WTC11 (cell line): ENCODE data around the gene YDJC. TPM values are rescaled to one million over a fixed set of nuclear protein-coding genes. Genes with fewer than 3 reads are reported as not detected.

Source experiments
- ATF1 ChIP-seq: sonication (generic); formaldehyde crosslinking; IDR thresholded peaks from 2 replicates; pipeline ENCODE4 v1.8.1; 2023; ENCODE audit warnings: mild to moderate bottlenecking, moderate library complexity, missing genetic modification reagents
- ERG ChIP-seq: fragments of 250-450 bp; sonication (Bioruptor Pico); IDR thresholded peaks from 2 replicates; pipeline ENCODE4 v1.8.0; 2021; ENCODE audit warnings: mild to moderate bottlenecking
- ESRRA ChIP-seq: sonication (generic); formaldehyde crosslinking; IDR thresholded peaks from 2 replicates; pipeline ENCODE4 v1.8.1; 2022; ENCODE audit warnings: mild to moderate bottlenecking, missing genetic modification reagents, borderline replicate concordance
- FOXK1 ChIP-seq: sonication (generic); formaldehyde crosslinking; IDR thresholded peaks from 2 replicates; pipeline ENCODE4 v1.8.0; 2022; ENCODE audit warnings: mild to moderate bottlenecking, moderate library complexity, missing genetic modification reagents
- GRHL2 ChIP-seq: fragments of 250-450 bp; sonication (Bioruptor Pico); IDR thresholded peaks from 2 replicates; pipeline ENCODE4 v1.8.0; 2022; ENCODE audit warnings: mild to moderate bottlenecking, moderate library complexity; ENCODE audit not compliant: insufficient replicate concordance, severe bottlenecking
- HMGA2 ChIP-seq: fragments of 250-450 bp; sonication (Bioruptor Pico); IDR thresholded peaks from 2 replicates; pipeline ENCODE4 v1.4.0; 2021; ENCODE audit warnings: mild to moderate bottlenecking, moderate library complexity
- MXD4 ChIP-seq: fragments of 250-450 bp; sonication (Bioruptor Pico); IDR thresholded peaks from 2 replicates; pipeline ENCODE4 v1.8.0; 2021; ENCODE audit warnings: mild to moderate bottlenecking, moderate library complexity, borderline replicate concordance
- NR1H2 ChIP-seq: sonication (generic); formaldehyde crosslinking; IDR thresholded peaks from 2 replicates; pipeline ENCODE4 v1.9.0; 2021; ENCODE audit warnings: mild to moderate bottlenecking, moderate library complexity, missing genetic modification reagents
- NR2C2 ChIP-seq: sonication (generic); formaldehyde crosslinking; IDR thresholded peaks from 2 replicates; pipeline ENCODE4 v1.8.0; 2022; ENCODE audit warnings: mild to moderate bottlenecking, missing genetic modification reagents
- OVOL2 ChIP-seq: fragments of 250-450 bp; sonication (Bioruptor Pico); IDR thresholded peaks from 2 replicates; pipeline ENCODE4 v1.9.0; 2021; ENCODE audit warnings: mild to moderate bottlenecking, borderline replicate concordance
- PREB ChIP-seq: sonication (generic); formaldehyde crosslinking; IDR thresholded peaks from 2 replicates; pipeline ENCODE4 v1.8.1; 2022; ENCODE audit warnings: mild to moderate bottlenecking, missing genetic modification reagents, moderate library complexity, borderline replicate concordance
- PRRX2 ChIP-seq: fragments of 250-450 bp; sonication (Bioruptor Pico); IDR thresholded peaks from 2 replicates; pipeline ENCODE4 v1.8.0; 2021; ENCODE audit warnings: mild to moderate bottlenecking
- SOX15 ChIP-seq: fragments of 250-450 bp; sonication (Bioruptor Pico); IDR thresholded peaks from 2 replicates; pipeline ENCODE4 v1.9.0; 2021; ENCODE audit warnings: mild to moderate bottlenecking
- TEAD1 ChIP-seq: sonication (generic); formaldehyde crosslinking; IDR thresholded peaks from 2 replicates; pipeline ENCODE4 v1.8.0; 2022; ENCODE audit warnings: mild to moderate bottlenecking, missing genetic modification reagents
- TP53 ChIP-seq: sonication (generic); formaldehyde crosslinking; IDR thresholded peaks from 2 replicates; pipeline ENCODE4 v1.8.1; 2023; ENCODE audit warnings: mild to moderate bottlenecking, missing genetic modification reagents
- ZBTB21 ChIP-seq: sonication (generic); formaldehyde crosslinking; IDR thresholded peaks from 2 replicates; pipeline ENCODE4 v1.8.1; 2023; ENCODE audit warnings: mild to moderate bottlenecking, missing genetic modification reagents, borderline replicate concordance
- ZMAT4 ChIP-seq: fragments of 250-450 bp; sonication (Bioruptor Pico); IDR thresholded peaks from 2 replicates; pipeline ENCODE4 v1.9.0; 2021; ENCODE audit warnings: mild to moderate bottlenecking
- ZNF317 ChIP-seq: sonication (generic); formaldehyde crosslinking; IDR thresholded peaks from 2 replicates; pipeline ENCODE4 v1.8.1; 2023; ENCODE audit warnings: low read depth, mild to moderate bottlenecking, moderate library complexity, missing genetic modification reagents, borderline replicate concordance
- ZNF416 ChIP-seq: fragments of 250-450 bp; sonication (Bioruptor Pico); IDR thresholded peaks from 2 replicates; pipeline ENCODE4 v1.9.0; 2021; ENCODE audit warnings: mild to moderate bottlenecking, inconsistent platforms
- total RNA-seq: library from RNA; stranded (reverse); gene quantifications from 3 replicates; pipeline ENCODE4 v1.2.3, GENCODE V29; 2021
- TF ChIP-seq, protein P1 (sequence below): fragments of 250-450 bp; sonication (Bioruptor Pico); IDR thresholded peaks from 2 replicates; pipeline ENCODE4 v1.9.0; 2021; ENCODE audit warnings: mild to moderate bottlenecking, borderline replicate concordance
- TF ChIP-seq, protein P2 (sequence below): sonication (generic); formaldehyde crosslinking; IDR thresholded peaks from 2 replicates; pipeline ENCODE4 v1.8.1; 2022; ENCODE audit warnings: mild to moderate bottlenecking, moderate library complexity, missing genetic modification reagents
- TF ChIP-seq, protein P3 (sequence below): fragments of 250-450 bp; sonication (Bioruptor Pico); IDR thresholded peaks from 2 replicates; pipeline ENCODE4 v1.9.0; 2021; ENCODE audit warnings: moderate library complexity, mild to moderate bottlenecking, inconsistent platforms, borderline replicate concordance

YDJC gene
- total RNA-seq, 1 experiment from 2014 or later, result 39.8 TPM

DNA sequence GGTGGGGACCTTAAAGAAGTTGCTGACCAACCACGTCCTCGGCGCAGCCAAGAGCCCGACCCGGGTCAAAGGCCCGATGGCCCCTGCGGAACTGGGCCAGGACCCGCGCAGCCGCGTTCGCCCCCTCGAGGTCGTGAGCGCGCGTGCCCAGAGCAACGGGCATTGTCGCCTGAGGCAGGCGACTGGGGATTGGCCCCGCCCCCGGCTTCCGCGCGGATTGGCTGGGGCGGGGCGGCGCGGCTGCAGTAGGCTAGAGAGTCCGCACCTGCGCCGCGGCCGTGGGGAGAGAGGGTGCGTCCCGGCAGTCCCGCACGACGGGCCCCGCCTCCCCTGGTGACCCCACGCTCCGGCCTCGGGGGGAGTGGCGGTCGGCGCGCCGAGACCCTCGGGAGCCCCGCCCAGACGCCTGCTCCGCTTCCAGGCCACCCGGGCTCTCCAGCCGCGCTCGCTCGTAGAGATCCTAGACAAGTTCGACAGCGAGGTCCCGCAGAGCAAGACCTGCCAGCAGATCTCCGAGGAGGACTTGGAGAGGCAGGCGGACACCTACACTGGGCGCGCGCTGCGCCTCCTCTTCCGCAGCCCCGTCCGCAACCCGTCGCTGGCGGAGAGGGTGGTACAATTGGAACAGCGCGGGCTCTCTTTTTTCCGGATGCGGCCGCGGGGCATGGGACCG is 27.7 kb upstream of the YDJC start (continued):
- TF ChIP-seq SOX15 (CRISPR knock-in tag) (no peak), PRRX2 (CRISPR knock-in tag) (peak; percentile 79), TEAD1 (CRISPR knock-in tag) (no peak), OVOL2 (no peak), ZNF317 (CRISPR knock-in tag) (peak; percentile 47; the same call in 1 of the 2 replicates), NR1H2 (no peak), TP53 (CRISPR knock-in tag) (no peak), NR2C2 (no peak), HMGA2 (no peak), GRHL2 (no peak), ATF1 (CRISPR knock-in tag) (no peak; the same call in 1 of the 2 replicates), ZNF416 (CRISPR knock-in tag) (peak; percentile 95), ZMAT4 (CRISPR knock-in tag) (no peak; the same call in 1 of the 2 replicates), PREB (no peak), FOXK1 (CRISPR knock-in tag) (peak; percentile 76), ZBTB21 (CRISPR knock-in tag) (no peak), ESRRA (peak; percentile 83; the same call in 1 of the 2 replicates), ERG (CRISPR knock-in tag) (peak; percentile 80; the same call in 1 of the 2 replicates), MXD4 (CRISPR knock-in tag) (no peak)
- TF ChIP-seq, protein P1, sequence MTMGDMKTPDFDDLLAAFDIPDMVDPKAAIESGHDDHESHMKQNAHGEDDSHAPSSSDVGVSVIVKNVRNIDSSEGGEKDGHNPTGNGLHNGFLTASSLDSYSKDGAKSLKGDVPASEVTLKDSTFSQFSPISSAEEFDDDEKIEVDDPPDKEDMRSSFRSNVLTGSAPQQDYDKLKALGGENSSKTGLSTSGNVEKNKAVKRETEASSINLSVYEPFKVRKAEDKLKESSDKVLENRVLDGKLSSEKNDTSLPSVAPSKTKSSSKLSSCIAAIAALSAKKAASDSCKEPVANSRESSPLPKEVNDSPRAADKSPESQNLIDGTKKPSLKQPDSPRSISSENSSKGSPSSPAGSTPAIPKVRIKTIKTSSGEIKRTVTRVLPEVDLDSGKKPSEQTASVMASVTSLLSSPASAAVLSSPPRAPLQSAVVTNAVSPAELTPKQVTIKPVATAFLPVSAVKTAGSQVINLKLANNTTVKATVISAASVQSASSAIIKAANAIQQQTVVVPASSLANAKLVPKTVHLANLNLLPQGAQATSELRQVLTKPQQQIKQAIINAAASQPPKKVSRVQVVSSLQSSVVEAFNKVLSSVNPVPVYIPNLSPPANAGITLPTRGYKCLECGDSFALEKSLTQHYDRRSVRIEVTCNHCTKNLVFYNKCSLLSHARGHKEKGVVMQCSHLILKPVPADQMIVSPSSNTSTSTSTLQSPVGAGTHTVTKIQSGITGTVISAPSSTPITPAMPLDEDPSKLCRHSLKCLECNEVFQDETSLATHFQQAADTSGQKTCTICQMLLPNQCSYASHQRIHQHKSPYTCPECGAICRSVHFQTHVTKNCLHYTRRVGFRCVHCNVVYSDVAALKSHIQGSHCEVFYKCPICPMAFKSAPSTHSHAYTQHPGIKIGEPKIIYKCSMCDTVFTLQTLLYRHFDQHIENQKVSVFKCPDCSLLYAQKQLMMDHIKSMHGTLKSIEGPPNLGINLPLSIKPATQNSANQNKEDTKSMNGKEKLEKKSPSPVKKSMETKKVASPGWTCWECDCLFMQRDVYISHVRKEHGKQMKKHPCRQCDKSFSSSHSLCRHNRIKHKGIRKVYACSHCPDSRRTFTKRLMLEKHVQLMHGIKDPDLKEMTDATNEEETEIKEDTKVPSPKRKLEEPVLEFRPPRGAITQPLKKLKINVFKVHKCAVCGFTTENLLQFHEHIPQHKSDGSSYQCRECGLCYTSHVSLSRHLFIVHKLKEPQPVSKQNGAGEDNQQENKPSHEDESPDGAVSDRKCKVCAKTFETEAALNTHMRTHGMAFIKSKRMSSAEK (CRISPR knock-in tag), result no peak; the same call in none of the 2 replicates
- TF ChIP-seq, protein P2, sequence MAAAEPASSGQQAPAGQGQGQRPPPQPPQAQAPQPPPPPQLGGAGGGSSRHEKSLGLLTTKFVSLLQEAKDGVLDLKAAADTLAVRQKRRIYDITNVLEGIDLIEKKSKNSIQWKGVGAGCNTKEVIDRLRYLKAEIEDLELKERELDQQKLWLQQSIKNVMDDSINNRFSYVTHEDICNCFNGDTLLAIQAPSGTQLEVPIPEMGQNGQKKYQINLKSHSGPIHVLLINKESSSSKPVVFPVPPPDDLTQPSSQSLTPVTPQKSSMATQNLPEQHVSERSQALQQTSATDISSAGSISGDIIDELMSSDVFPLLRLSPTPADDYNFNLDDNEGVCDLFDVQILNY (CRISPR knock-in tag), result peak; percentile 61; the same call in 1 of the 2 replicates
- TF ChIP-seq, protein P3, sequence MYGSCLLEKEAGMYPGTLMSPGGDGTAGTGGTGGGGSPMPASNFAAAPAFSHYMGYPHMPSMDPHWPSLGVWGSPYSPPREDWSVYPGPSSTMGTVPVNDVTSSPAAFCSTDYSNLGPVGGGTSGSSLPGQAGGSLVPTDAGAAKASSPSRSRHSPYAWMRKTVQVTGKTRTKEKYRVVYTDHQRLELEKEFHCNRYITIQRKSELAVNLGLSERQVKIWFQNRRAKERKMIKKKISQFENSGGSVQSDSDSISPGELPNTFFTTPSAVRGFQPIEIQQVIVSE (CRISPR knock-in tag), result no peak
